Suprapubic skin (tissue), 4 donors: ENCODE results near the gene NT5C3B. TPM values are rescaled to one million over a fixed set of nuclear protein-coding genes. Genes with fewer than 3 reads are reported as not detected.
A peak's percentile ranks its signal among the peaks of the same experiment; 100 is the strongest.
"Not testable (repeated sequence)": the region's sequence is repeated elsewhere in the genome, so short reads cannot be mapped to it uniquely, and the experiment has no call there.

Source experiments
- DNase-seq, 2 donors: peaks; one replicate each; pipeline ENCODE4 v3.0.0-alpha.2; 2019; ENCODE audit warnings: low spot score in 2 of 2
- H3K27ac ChIP-seq: fragments of 200-600 bp; sonication (generic); one replicate; pipeline ENCODE4 v1.5.1; 2019
- H3K27me3 ChIP-seq: fragments of 200-600 bp; sonication (generic); one replicate; pipeline ENCODE4 v1.5.1; 2019
- H3K36me3 ChIP-seq: fragments of 200-600 bp; sonication (generic); one replicate; pipeline ENCODE4 v1.5.1; 2019
- H3K4me1 ChIP-seq: fragments of 200-600 bp; sonication (generic); one replicate; pipeline ENCODE4 v1.5.1; 2019
- H3K4me3 ChIP-seq: fragments of 200-600 bp; sonication (generic); one replicate; pipeline ENCODE4 v1.5.1; 2019; ENCODE audit warnings: mild to moderate bottlenecking
- H3K9me3 ChIP-seq: fragments of 200-600 bp; sonication (generic); one replicate; pipeline ENCODE4 v1.5.1; 2019
- CTCF ChIP-seq, 2 donors: fragments of 200-600 bp in 1 of 2; fragments of 450-650 bp in 1 of 2; sonication (generic) in 1 of 2; IDR thresholded peaks; one replicate each; pipeline ENCODE4 v1.5.1; 2016 to 2019; ENCODE audit warnings: antibody characterized with exemption in 2 of 2, mild to moderate bottlenecking in 1 of 2, moderate library complexity in 1 of 2
- EP300 ChIP-seq: sonication (generic); formaldehyde crosslinking; IDR thresholded peaks from one replicate; pipeline ENCODE4 v1.6.1; 2017; ENCODE audit warnings: antibody characterized with exemption
- POLR2A ChIP-seq, 2 donors: fragments of 450-650 bp; IDR thresholded peaks; one replicate each; pipeline ENCODE4 v1.6.1; 2017; ENCODE audit warnings: antibody characterized with exemption in 2 of 2, mild to moderate bottlenecking in 2 of 2, moderate library complexity in 2 of 2
- POLR2AphosphoS5 ChIP-seq, 3 donors: sonication (generic); formaldehyde crosslinking; IDR thresholded peaks; one replicate each; pipeline ENCODE4 v1.6.1; 2017; ENCODE audit warnings: antibody characterized with exemption in 3 of 3
- WGBS: methylation state at CpG from one replicate; pipeline ENCODE4 v1.1.5; 2018; 5-methylcytosine and 5-hydroxymethylcytosine counted together
- total RNA-seq, 4 donors: library from RNA; depleted of rRNA; stranded (reverse); fragments of >200 nt; gene quantifications; one replicate each; pipeline ENCODE4 v1.1.0, GENCODE V29; 2016

Gene NT5C3B
- total RNA-seq, 4 donors from 2014 or later = 21.6 to 41.2 (median 30.7) TPM

GRCh38 chr17:41779954-41780353 lies 56.1 kb downstream of the NT5C3B start:
- Histone ChIP-seq H3K36me3 (peaks cover 12% of the 10 kb centered on the region), H3K27ac (no peak overlapping the region), H3K27me3 (no peaks in the 10 kb centered on the region), H3K9me3 (no peaks in the 10 kb centered on the region), H3K4me3 (no peak overlapping the region), H3K4me1 (peaks cover 95% of the 10 kb centered on the region)
- TF ChIP-seq EP300 (no peak), POLR2A (IDR thresholded peaks at IDR 0.05) (no peak), CTCF (IDR thresholded peaks at IDR 0.05) (no peak), POLR2AphosphoS5 (IDR thresholded peaks at IDR 0.05) (no peak)
- DNase-seq = no peak
- 88% methylated on average over 1 of the region's 1 CpG for WGBS

- Histone ChIP-seq H3K27me3 (no peaks in the 10 kb centered on the region), H3K27ac (peak overlapping the region; percentile 83), H3K4me1 (peaks cover 95% of the 10 kb centered on the region), H3K4me3 (no peak overlapping the region), H3K9me3 (no peaks in the 10 kb centered on the region), H3K36me3 (peaks cover 18% of the 10 kb centered on the region)
- TF ChIP-seq EP300 (no peak), POLR2AphosphoS5 (IDR thresholded peaks at IDR 0.05) (peak in 1 of 3 donors; percentile 43)
- DNase-seq = no peak
- 29% methylated on average over 11 of the region's 12 CpGs for WGBS
Observed at GRCh38 chr17:41777574-41778188, 58.4 kb downstream of the NT5C3B start.

- Histone ChIP-seq H3K27ac (peak overlapping the region; percentile 83), H3K36me3 (peaks cover 21% of the 10 kb centered on the region), H3K4me3 (no peak overlapping the region), H3K4me1 (peaks cover 95% of the 10 kb centered on the region), H3K27me3 (no peaks in the 10 kb centered on the region), H3K9me3 (no peaks in the 10 kb centered on the region)
- WGBS = 36% methylated on average over 4 of the region's 4 CpGs
- TF ChIP-seq POLR2A (IDR thresholded peaks at IDR 0.05) (no peak), EP300 (no peak), CTCF (IDR thresholded peaks at IDR 0.05) (no peak)
- DNase-seq = no peak
Observed at GRCh38 chr17:41777157-41777573, 58.9 kb downstream of the NT5C3B start.

- peaks cover 95% of the 10 kb centered on the region for H3K4me1 ChIP-seq
- not testable (repeated sequence) for H3K4me3 ChIP-seq, H3K9me3 ChIP-seq, H3K27me3 ChIP-seq, DNase-seq
- WGBS = 71% methylated on average over 14 of the region's 14 CpGs
- H3K36me3 ChIP-seq = peaks cover 27% of the 10 kb centered on the region
- peak overlapping the region; percentile 83 for H3K27ac ChIP-seq
Observed at GRCh38 chr17:41776262-41776900, 59.7 kb downstream of the NT5C3B start.

- Histone ChIP-seq H3K4me1 (peaks cover 99% of the 10 kb centered on the region), H3K27ac (peak overlapping the region; percentile 83), H3K27me3 (no peaks in the 10 kb centered on the region), H3K36me3 (peaks cover 35% of the 10 kb centered on the region), H3K4me3 (peak overlapping the region; percentile 11), H3K9me3 (no peaks in the 10 kb centered on the region)
- WGBS = 39% methylated on average over 7 of the region's 12 CpGs
- TF ChIP-seq CTCF (IDR thresholded peaks at IDR 0.05) (no peak), EP300 (no peak), POLR2AphosphoS5 (IDR thresholded peaks at IDR 0.05) (no peak), POLR2A (IDR thresholded peaks at IDR 0.05) (no peak)
- no peak for DNase-seq
Observed at GRCh38 chr17:41775394-41776226, 60.4 kb downstream of the NT5C3B start.

Other genes starting within 250 kb of the NT5C3B start
- over 10,000 TPM in 2 of 4 donors, 1,000 to 10,000 TPM in 2; 7,400 to 12,534 (median 10,685) TPM for gene KRT14, start 249.3 kb downstream of the NT5C3B start, total RNA-seq
- gene KRT16, start 223.5 kb downstream of the NT5C3B start, total RNA-seq = 100 to 1,000 TPM in 3 of 4 donors, 10 to 100 TPM in 1; 65.7 to 772 (median 341) TPM
- gene KRT17, start 211.7 kb downstream of the NT5C3B start, total RNA-seq = 1,000 to 10,000 TPM in 2 of 4 donors, 100 to 1,000 TPM in 2; 434 to 2,751 (median 1,314) TPM
- 100 to 1,000 TPM; 238 to 471 (median 430) TPM for gene EIF1, start 147.3 kb downstream of the NT5C3B start, total RNA-seq
- not detected for gene GAST, start 123.9 kb downstream of the NT5C3B start, total RNA-seq
- gene HAP1, start 101.6 kb downstream of the NT5C3B start, total RNA-seq = 1 to 10 TPM; 1.0 to 9.3 (median 1.2) TPM
- 1,000 to 10,000 TPM; 1,107 to 2,369 (median 1,992) TPM for gene JUP, start 49.5 kb downstream of the NT5C3B start, total RNA-seq
- gene P3H4, start 24.3 kb downstream of the NT5C3B start, total RNA-seq = 10 to 100 TPM in 1 of 4 donors, 1 to 10 TPM in 3; 8.5 to 18.6 (median 9.2) TPM
- gene FKBP10, start 23.2 kb downstream of the NT5C3B start, total RNA-seq = 10 to 100 TPM; 11.7 to 14.8 (median 12.4) TPM
- gene KLHL10, start 1.6 kb upstream of the NT5C3B start, total RNA-seq = under 1 TPM in 1 of 4 donors, not detected in 3; 0.30 TPM
- 10 to 100 TPM; 19.6 to 27.9 (median 21.4) TPM for gene KLHL11, start 29.2 kb upstream of the NT5C3B start, total RNA-seq
- gene ACLY, start 82.7 kb upstream of the NT5C3B start, total RNA-seq = 10 to 100 TPM; 40.5 to 81.9 (median 72.9) TPM
- gene ODAD4, start 94.4 kb upstream of the NT5C3B start, total RNA-seq = 1 to 10 TPM in 2 of 4 donors, under 1 TPM in 1, not detected in 1; 0.42 to 1.9 (median 1.3) TPM
- 10 to 100 TPM; 44.3 to 55.1 (median 47.3) TPM for gene CNP, start 130.6 kb upstream of the NT5C3B start, total RNA-seq
- 10 to 100 TPM; 57.5 to 82.6 (median 60.2) TPM for gene DNAJC7, start 181.2 kb upstream of the NT5C3B start, total RNA-seq
- gene NKIRAS2, start 183.9 kb upstream of the NT5C3B start, total RNA-seq = 10 to 100 TPM; 33.7 to 52.5 (median 43.9) TPM
- 1 to 10 TPM in 2 of 4 donors, under 1 TPM in 2; 0.60 to 2.3 (median 1.4) TPM for gene C17orf113, start 214.4 kb upstream of the NT5C3B start, total RNA-seq